ENCODE data around the gene CTRL.

CTRL gene

GRCh38 chr16:67892899-67893742 lies 38.5 kb downstream of the CTRL start, which contains the start of gene PSKH1:
PSKH1 (plus strand) TSS chr16:67893254; CDS start chr16:67908750, 15,496 bp downstream.
- FAIRE-seq: no peak
- peak; percentile 87 for DNase-seq (ENCODE audit: low spot score)

- DNase-seq (ENCODE audit: low spot score) (no peak), FAIRE-seq (no peak)
Observed at GRCh38 chr16:67892375-67892774, 39.3 kb downstream of the CTRL start.

- DNase-seq (ENCODE audit: low spot score) (no peak), FAIRE-seq (no peak)
Observed at GRCh38 chr16:67888331-67888730, 43.3 kb downstream of the CTRL start.

- no peak for DNase-seq (ENCODE audit: low spot score)
Observed at GRCh38 chr16:67886387-67886786, 45.3 kb downstream of the CTRL start.

GRCh38 chr16:67885976-67886375 lies 45.7 kb downstream of the CTRL start:
- DNase-seq (ENCODE audit: low spot score): no peak
- FAIRE-seq: no peak

More at GRCh38 chr16:67886387-67886786, 45.3 kb downstream of the CTRL start:
- no peak for FAIRE-seq

- DNase-seq (ENCODE audit: low spot score): no peak
- no peak for FAIRE-seq
Observed at GRCh38 chr16:67885545-67885944, 46.1 kb downstream of the CTRL start.

- FAIRE-seq (no peak), DNase-seq (ENCODE audit: low spot score) (no peak)
Observed at GRCh38 chr16:67884684-67885083, 47.0 kb downstream of the CTRL start, which contains the start of gene NRN1L. NRN1L (plus strand) TSS chr16:67884885; CDS start chr16:67884904, 19 bp downstream.

- DNase-seq (ENCODE audit: low spot score) (no peak), FAIRE-seq (no peak)
Observed at GRCh38 chr16:67883872-67884261, 47.8 kb downstream of the CTRL start.

GRCh38 chr16:67883146-67883871 lies 48.4 kb downstream of the CTRL start:
- DNase-seq (ENCODE audit: low spot score) (peak; percentile 12), FAIRE-seq (no peak)

GRCh38 chr16:67882374-67883145 lies 49.1 kb downstream of the CTRL start:
- DNase-seq (ENCODE audit: low spot score) (no peak), FAIRE-seq (no peak)

GRCh38 chr16:67881621-67882161 lies 50.0 kb downstream of the CTRL start:
- FAIRE-seq (no peak), DNase-seq (ENCODE audit: low spot score) (no peak)

GRCh38 chr16:67880584-67880983 lies 51.1 kb downstream of the CTRL start:
- FAIRE-seq (no peak), DNase-seq (ENCODE audit: low spot score) (no peak)

- no peak for FAIRE-seq
- no peak for DNase-seq (ENCODE audit: low spot score)
Observed at GRCh38 chr16:67879936-67880335, 51.7 kb downstream of the CTRL start.
